ENCODE measurements around the gene NOVA1.

- TF ChIP-seq CTCF (conservative IDR thresholded peaks at IDR 0.05; ENCODE audit: low read depth, low read length) (no peak), POLR2A (IDR thresholded peaks at IDR 0.05; ENCODE audit: low read depth, low read length) (no peak), BHLHE40 (IDR thresholded peaks at IDR 0.05; ENCODE audit: low read depth, low read length) (no peak), ELK1 (IDR thresholded peaks at IDR 0.05; ENCODE audit: borderline replicate concordance, low read depth, low read length) (no peak)
These were observed 69.2 kb downstream of the NOVA1 start for GRCh38 chr14:26528415-26529182.
